Spleen (tissue), 11 donors: ENCODE results near the gene STXBP6. TPM values are rescaled to one million over a fixed set of nuclear protein-coding genes. Genes with fewer than 3 reads are reported as not detected.

Source experiments
- DNase-seq: peaks from one replicate; pipeline ENCODE4 v3.0.0-alpha.2; 2020
- H3K27ac ChIP-seq, 8 donors: fragments of 200-600 bp; sonication (generic) in 7 of 8; 1 replicate in 4 of 8; 2 replicates in 4 of 8; pipeline versions ENCODE4 v1.5.0 to v1.8.0; 2016 to 2021; ENCODE audit warnings: inconsistent platforms in 4 of 8, mild to moderate bottlenecking in 4 of 8, moderate library complexity in 1 of 8
- H3K27me3 ChIP-seq, 7 donors: fragments of 200-600 bp; sonication (generic) in 6 of 7; replicated peaks in 1 of 7; 1 replicate in 4 of 7; 2 replicates in 3 of 7; pipeline versions ENCODE4 v1.5.0 to v1.8.0; 2016 to 2021; ENCODE audit warnings: inconsistent platforms in 3 of 7, mild to moderate bottlenecking in 1 of 7
- H3K36me3 ChIP-seq, 6 donors: fragments of 200-600 bp; sonication (generic) in 5 of 6; 1 replicate in 4 of 6; 2 replicates in 2 of 6; pipeline versions ENCODE4 v1.5.0 to v1.8.0; 2016 to 2021; ENCODE audit warnings: inconsistent platforms in 2 of 6
- H3K4me1 ChIP-seq, 6 donors: fragments of 200-600 bp; sonication (generic) in 5 of 6; 1 replicate in 3 of 6; 2 replicates in 3 of 6; pipeline versions ENCODE4 v1.5.0 to v1.8.0; 2016 to 2021; ENCODE audit warnings: inconsistent platforms in 3 of 6
- H3K4me3 ChIP-seq, 8 donors: fragments of 200-600 bp; sonication (generic) in 7 of 8; 1 replicate in 4 of 8; 2 replicates in 4 of 8; pipeline versions ENCODE4 v1.5.0 to v1.8.0; 2016 to 2021; ENCODE audit warnings: inconsistent platforms in 4 of 8, mild to moderate bottlenecking in 4 of 8, moderate library complexity in 2 of 8
- H3K9me3 ChIP-seq, 8 donors: fragments of 200-600 bp; sonication (generic) in 7 of 8; 1 replicate in 4 of 8; 2 replicates in 4 of 8; pipeline versions ENCODE4 v1.5.0 to v1.8.0; 2016 to 2021; ENCODE audit warnings: inconsistent platforms in 4 of 8
- CTCF ChIP-seq, 11 experiments: fragments of 200-600 bp in 7 of 11; fragments of 450-650 bp in 4 of 11; sonication (generic) in 4 of 11; IDR thresholded peaks in 8 of 11; conservative IDR thresholded peaks in 3 of 11; 1 replicate in 7 of 11; 2 replicates in 4 of 11; pipeline versions ENCODE4 v1.4.0 to v1.8.0; 2016 to 2021; ENCODE audit warnings: antibody characterized with exemption in 11 of 11, inconsistent platforms in 4 of 11, mild to moderate bottlenecking in 1 of 11
- POLR2A ChIP-seq, 3 donors: fragments of 450-650 bp; IDR thresholded peaks; one replicate each; pipeline ENCODE4 v1.5.1; 2017; ENCODE audit warnings: antibody characterized with exemption in 3 of 3, mild to moderate bottlenecking in 1 of 3
- POLR2AphosphoS5 ChIP-seq, 3 donors: sonication (generic); formaldehyde crosslinking; IDR thresholded peaks; one replicate each; pipeline ENCODE4 v1.5.1; 2017; ENCODE audit warnings: antibody characterized with exemption in 3 of 3
- WGBS, 5 donors: extraction: QIAGEN DNeasy Blood & Tissue Kit in 3 of 5; methylation state at CpG; one replicate each; pipeline versions ENCODE4 v1.1.5 to v1.1.7; 2013 to 2018; 5-methylcytosine and 5-hydroxymethylcytosine counted together
- intact Hi-C: fragments of 100-400 bp; cut with DNase I; formaldehyde crosslinking; loops from one replicate; pipeline ENCODE4 v1.15.0; 2023; ENCODE audit warnings: low total_unique reads
- polyA plus RNA-seq, 3 donors: library from polyadenylated mRNA; stranded (reverse); fragments of 200-250 nt; gene quantifications; one replicate each; pipeline ENCODE4 v1.2.1, GENCODE V29; 2013
- total RNA-seq, 7 donors: library from RNA; depleted of rRNA in 3 of 7; stranded (reverse); fragments of >200 nt in 3 of 7; fragmentation: NEBNext Ultra II Directional in 4 of 7; extraction: Animal tissue kit (Norgen Biotek cat#: 25700) in 4 of 7; gene quantifications; one replicate each; pipeline versions ENCODE4 v1.1.0 to v1.2.1, GENCODE V29; 2016 to 2021
- donor health status: healthy with polysubstance abuse.
- donor health status: DM: no; HTN: no; CAD: no; lungs with moderate emphysema.
- donor health status: DM: no; HTN: no; CAD: no.
- donor health status: Bipolar disorder and iron deficiency.
- donor health status: healthy.
- donor health status: DM: no; HTN: no; CAD: no.
- donor health status: DM: yes; HTN: yes; CAD: no.

The STXBP6 gene
- total and polyA plus RNA-seq, 10 donors: 0.76 to 1.4 (median 0.87) TPM

DNA sequence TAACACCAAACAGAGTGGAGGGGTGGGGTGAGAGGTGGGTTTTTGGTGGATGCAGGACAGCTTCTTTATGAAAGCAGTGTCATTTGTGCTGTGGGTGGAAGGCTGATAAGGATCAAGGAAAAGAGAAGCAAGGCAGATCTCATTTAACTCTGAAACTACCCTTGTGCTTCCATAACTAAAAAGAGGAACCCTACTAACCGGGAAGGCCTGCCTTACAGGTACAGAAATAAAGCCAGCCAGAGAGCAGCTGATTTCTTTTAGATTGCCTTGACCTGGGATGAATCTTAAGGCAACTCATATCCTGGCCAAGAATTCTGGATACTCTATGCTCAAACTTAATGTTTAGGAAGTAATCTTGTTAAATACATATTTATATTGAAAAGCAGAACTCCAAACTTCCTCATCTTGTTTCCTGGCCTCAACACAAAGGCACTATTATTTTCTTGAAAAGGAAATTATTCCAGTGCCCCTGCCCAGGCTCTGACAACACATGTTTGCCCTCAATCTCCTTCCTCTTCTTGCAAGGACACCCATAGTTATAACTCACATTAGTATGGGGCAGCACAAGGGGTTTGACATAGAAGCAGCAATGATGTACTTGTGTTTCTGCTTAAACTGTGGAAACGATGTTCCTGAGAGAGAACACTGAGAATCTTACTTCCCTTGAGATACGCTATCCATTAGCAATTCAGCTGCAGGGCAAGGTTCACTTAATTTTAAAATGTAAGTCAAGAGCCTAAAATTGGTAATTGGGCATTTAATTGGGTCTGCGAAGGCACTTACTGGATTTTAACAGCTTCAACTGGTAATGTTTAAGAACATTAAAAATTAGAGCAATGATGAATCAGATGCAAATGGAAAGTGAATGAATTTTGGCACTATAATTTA, 173.7 kb downstream of the STXBP6 start:
- no peak for DNase-seq
- H3K4me1 ChIP-seq: peaks cover 0 to 13% (median 3%) of the 10 kb centered on the region in 6 donors
- intact Hi-C loops: no loop called here
- H3K27me3 ChIP-seq: peaks cover 0 to 10% (median 0%) of the 10 kb centered on the region in 7 donors
- H3K9me3 ChIP-seq: no peaks in the 10 kb centered on the region
- no peak overlapping the region for H3K27ac ChIP-seq
- WGBS, 5 donors: 35 to 41% (median 37%) methylated on average over 4 of the region's 4 CpGs
- no peaks in the 10 kb centered on the region for H3K36me3 ChIP-seq
- TF ChIP-seq CTCF (IDR thresholded peaks at IDR 0.05 in 8 of 11, conservative IDR thresholded peaks at IDR 0.05 in 3 of 11) (no peak), POLR2A (IDR thresholded peaks at IDR 0.05) (no peak), POLR2AphosphoS5 (IDR thresholded peaks at IDR 0.05) (no peak)
- no peak overlapping the region for H3K4me3 ChIP-seq

- Histone ChIP-seq H3K27ac (no peak overlapping the region), H3K27me3 (peaks cover 0 to 10% (median 0%) of the 10 kb centered on the region in 7 donors), H3K9me3 (no peaks in the 10 kb centered on the region), H3K4me1 (peaks cover 0 to 13% (median 3%) of the 10 kb centered on the region in 6 donors), H3K4me3 (no peak overlapping the region), H3K36me3 (no peaks in the 10 kb centered on the region)
- 81 to 90% (median 86%) methylated on average over 4 of the region's 4 CpGs for WGBS, 5 donors
- TF ChIP-seq CTCF (IDR thresholded peaks at IDR 0.05 in 8 of 11, conservative IDR thresholded peaks at IDR 0.05 in 3 of 11) (no peak), POLR2A (IDR thresholded peaks at IDR 0.05) (no peak), POLR2AphosphoS5 (IDR thresholded peaks at IDR 0.05) (no peak)
- intact Hi-C loops: no loop called here
- no peak for DNase-seq
Observed at GRCh38 chr14:24875203-24875838, 174.6 kb downstream of the STXBP6 start.

DNA sequence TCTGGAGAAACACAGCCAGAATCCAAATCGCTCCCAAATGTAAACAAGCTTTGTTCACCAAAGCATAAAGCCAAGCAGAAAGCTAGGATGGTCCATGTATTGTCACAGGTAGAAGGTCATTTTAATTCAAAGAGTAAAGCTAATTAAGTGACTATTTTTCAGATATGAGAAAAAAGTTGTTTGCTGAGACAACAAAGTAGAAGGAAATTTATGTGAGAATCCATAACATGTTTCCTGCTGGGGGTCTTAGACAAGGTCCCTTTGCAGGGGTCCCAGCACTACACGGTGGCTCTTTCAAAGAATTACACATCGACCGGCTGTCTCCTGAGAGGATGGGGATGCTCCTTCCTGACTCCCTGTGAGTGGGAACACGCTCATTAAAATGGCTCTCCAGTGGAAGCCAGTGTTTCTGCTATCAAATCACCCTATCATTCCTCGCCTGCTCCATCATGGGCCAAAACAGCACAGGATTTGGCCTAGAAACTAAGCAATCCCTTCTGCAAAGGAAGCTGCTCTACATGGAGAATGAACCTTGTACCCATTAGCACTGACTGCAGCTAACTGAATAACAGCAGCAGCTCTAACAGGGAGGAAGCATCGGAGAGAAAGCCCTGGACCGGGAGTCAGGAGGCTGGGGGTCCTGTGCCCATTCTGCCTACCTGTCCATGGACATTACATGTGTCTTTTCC, 175.3 kb downstream of the STXBP6 start:
- no peaks in the 10 kb centered on the region for H3K36me3 ChIP-seq
- DNase-seq: no peak
- H3K9me3 ChIP-seq: no peaks in the 10 kb centered on the region
- TF ChIP-seq POLR2A (IDR thresholded peaks at IDR 0.05) (no peak), CTCF (IDR thresholded peaks at IDR 0.05 in 8 of 11, conservative IDR thresholded peaks at IDR 0.05 in 3 of 11) (no peak), POLR2AphosphoS5 (IDR thresholded peaks at IDR 0.05) (no peak)
- no peak overlapping the region for H3K4me3 ChIP-seq
- WGBS, 5 donors: 87 to 95% (median 90%) methylated on average over 8 of the region's 8 CpGs
- peaks cover 0 to 13% (median 3%) of the 10 kb centered on the region in 6 donors for H3K4me1 ChIP-seq
- H3K27ac ChIP-seq: no peak overlapping the region
- H3K27me3 ChIP-seq: peaks cover 0 to 10% (median 0%) of the 10 kb centered on the region in 7 donors
- intact Hi-C loops: no loop called here
